Measurements from ENCODE around the gene SEMA3A.
"Not testable (repeated sequence)": the region's sequence is repeated elsewhere in the genome, so short reads cannot be mapped to it uniquely, and the experiment has no call there.

Gene SEMA3A

DNA sequence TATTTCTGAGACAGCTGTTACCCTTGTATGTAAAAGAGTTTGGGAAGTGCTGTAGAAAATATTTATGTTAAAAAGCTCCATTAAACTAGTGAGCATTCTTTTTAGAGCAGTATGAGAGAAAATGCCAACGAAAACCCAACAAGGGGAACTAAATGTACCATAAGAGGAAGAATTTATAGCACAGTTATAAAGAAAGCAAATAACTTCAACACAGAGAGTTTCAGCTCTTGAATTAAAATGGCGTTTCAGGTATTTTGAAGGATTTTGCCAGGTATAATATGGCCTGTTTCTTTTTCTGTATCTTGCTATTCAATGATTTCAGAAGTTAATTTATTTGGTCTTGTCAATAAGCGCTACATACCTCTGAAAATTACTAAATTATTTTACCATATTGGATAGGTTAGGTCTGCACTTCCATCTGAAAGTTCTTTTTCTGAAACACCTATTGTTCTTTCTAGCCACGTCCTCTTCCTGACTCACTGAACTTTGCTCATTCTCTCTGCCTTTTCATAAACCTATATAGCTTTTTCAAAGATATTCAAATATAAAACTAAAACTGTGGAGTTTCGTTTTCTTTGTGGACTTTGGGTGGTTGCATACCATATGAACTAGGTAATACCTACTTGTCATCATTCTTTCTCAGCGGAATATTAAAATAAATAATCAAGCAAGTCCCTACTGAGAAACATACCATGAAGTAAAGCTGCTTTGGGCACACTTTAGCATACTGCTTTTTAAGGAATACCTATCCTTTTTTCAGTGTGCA, 136.1 kb downstream of the SEMA3A start:
- peak; percentile 49 for DNase-seq (ENCODE audit: low read depth)
- no peak overlapping the region for H3K4me3 ChIP-seq (ENCODE audit: low read depth, low read length)
- TF ChIP-seq, protein P1, sequence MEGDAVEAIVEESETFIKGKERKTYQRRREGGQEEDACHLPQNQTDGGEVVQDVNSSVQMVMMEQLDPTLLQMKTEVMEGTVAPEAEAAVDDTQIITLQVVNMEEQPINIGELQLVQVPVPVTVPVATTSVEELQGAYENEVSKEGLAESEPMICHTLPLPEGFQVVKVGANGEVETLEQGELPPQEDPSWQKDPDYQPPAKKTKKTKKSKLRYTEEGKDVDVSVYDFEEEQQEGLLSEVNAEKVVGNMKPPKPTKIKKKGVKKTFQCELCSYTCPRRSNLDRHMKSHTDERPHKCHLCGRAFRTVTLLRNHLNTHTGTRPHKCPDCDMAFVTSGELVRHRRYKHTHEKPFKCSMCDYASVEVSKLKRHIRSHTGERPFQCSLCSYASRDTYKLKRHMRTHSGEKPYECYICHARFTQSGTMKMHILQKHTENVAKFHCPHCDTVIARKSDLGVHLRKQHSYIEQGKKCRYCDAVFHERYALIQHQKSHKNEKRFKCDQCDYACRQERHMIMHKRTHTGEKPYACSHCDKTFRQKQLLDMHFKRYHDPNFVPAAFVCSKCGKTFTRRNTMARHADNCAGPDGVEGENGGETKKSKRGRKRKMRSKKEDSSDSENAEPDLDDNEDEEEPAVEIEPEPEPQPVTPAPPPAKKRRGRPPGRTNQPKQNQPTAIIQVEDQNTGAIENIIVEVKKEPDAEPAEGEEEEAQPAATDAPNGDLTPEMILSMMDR (IDR thresholded peaks at IDR 0.05; ENCODE audit: low read depth, low read length, missing control alignments), result no peak
- in situ Hi-C loops (cut with HindIII; ENCODE audit: low sequenced_read_pairs), result no loop called here

GRCh38 chr7:84057576-84057975, 137.0 kb downstream of the SEMA3A start:
- DNase-seq (ENCODE audit: low read depth), result no peak
- in situ Hi-C loops (cut with HindIII; ENCODE audit: low sequenced_read_pairs), result no loop called here
- TF ChIP-seq, protein P1 (IDR thresholded peaks at IDR 0.05; ENCODE audit: low read depth, low read length, missing control alignments), result no peak
- no peak overlapping the region for H3K4me3 ChIP-seq (ENCODE audit: low read depth, low read length)

DNA sequence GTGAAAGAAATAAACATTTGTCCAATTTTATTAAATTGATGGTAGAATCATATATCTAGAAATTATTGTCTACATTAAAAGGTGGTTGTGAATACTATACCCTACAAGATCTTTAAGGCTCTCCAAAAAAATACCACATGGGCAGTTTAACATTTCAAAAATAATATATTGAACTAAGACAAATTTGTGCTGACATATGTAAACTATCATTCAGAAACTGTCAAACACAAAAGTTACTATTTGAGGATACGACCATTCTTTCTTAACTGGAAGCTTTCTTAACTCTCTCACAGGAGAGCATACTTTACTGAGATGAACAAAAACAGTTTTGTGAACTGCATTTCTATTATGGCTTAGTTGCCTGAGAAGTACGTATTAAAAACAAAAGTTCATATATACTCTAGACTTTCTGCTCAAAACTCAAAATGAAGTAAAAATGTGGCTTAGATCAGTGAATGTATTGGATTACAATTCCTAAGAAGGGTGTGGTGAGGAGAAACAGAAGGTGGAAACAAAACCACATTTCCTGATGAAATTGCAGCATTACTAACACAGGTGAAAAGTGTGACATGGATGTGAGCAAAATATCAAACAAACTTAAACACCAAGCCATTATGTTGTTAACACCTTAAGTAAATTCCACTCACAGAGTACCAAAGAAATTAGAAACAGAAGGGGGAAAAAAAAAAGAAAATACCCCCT, 138.5 kb downstream of the SEMA3A start:
- no peak for DNase-seq (ENCODE audit: low read depth)
- TF ChIP-seq, protein P1 (IDR thresholded peaks at IDR 0.05; ENCODE audit: low read depth, low read length, missing control alignments), result no peak

DNA sequence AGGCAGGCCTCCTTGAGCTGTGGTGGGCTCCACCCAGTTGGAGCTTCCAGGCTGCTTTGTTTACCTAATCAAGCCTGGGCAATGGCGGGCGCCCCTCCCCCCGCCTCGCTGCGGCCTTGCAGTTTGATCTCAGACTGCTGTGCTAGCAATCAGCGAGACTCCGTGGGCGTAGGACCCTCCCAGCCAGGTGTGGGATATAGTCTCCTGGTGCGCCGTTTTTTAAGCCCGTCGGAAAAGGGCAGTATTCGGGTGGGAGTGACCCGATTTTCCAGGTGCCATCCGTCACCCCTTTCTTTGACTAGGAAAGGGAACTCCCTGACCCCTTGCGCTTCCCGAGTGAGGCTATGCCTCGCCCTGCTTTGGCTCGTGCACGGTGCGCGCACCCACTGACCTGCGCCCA, 139.4 kb downstream of the SEMA3A start:
- DNase-seq (ENCODE audit: low read depth); H3K4me3 ChIP-seq (ENCODE audit: low read depth, low read length); in situ Hi-C loops (cut with HindIII; ENCODE audit: low sequenced_read_pairs): not testable (repeated sequence)

More for the DNA sequence above, 138.5 kb downstream of the SEMA3A start:
- H3K4me3 ChIP-seq (ENCODE audit: low read depth, low read length), result no peak overlapping the region
- in situ Hi-C loops (cut with HindIII; ENCODE audit: low sequenced_read_pairs), result no loop called here

DNA sequence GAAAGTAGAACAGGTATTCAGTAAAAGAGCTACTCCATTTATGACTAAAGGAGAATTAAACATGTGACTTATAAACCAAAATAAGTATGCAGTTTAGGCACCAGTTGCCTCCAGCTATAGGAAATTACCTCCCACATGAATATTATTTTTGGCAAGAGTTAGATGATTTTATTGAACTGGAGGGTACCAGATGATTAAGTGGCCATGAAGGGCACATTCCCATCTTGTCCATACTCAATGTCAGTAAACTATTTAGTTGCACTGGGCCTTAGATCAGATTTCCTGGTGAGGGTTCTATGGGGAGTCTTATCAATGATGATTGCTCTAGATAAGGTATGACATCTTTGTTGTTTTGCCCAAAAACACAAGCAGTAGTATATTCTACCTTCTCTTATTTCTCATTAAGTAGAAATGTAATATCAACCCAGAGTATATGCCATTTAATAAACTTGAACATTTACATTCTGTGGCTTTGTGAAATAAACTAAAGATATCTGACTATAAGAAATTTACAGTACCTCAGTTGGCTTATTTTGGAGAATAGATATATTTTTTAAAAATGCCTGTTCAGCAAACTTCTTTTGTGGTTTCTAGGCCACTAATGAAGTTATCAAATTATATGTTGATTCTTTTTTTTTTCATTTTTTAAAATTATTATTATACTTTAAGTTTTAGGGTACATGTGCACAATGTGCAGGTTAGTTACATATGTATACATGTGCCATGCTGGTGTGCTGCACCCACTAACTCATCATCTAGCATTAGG, 145.3 kb downstream of the SEMA3A start:
- TF ChIP-seq, protein P1 (IDR thresholded peaks at IDR 0.05; ENCODE audit: low read depth, low read length, missing control alignments), result no peak
- no peak overlapping the region for H3K4me3 ChIP-seq (ENCODE audit: low read depth, low read length)
- in situ Hi-C loops (cut with HindIII; ENCODE audit: low sequenced_read_pairs), result no loop called here
- DNase-seq (ENCODE audit: low read depth), result no peak

- in situ Hi-C loops (cut with HindIII; ENCODE audit: low sequenced_read_pairs), result no loop called here
- H3K4me3 ChIP-seq (ENCODE audit: low read depth, low read length), result no peak overlapping the region
- TF ChIP-seq, protein P1 (IDR thresholded peaks at IDR 0.05; ENCODE audit: low read depth, low read length, missing control alignments), result no peak
- DNase-seq (ENCODE audit: low read depth), result no peak
Measured at GRCh38 chr7:84047085-84047484, 147.5 kb downstream of the SEMA3A start.
